ENCODE measurements around the gene BSCL2.
A peak's percentile ranks its signal among the peaks of the same experiment; 100 is the strongest.
"Not testable (repeated sequence)": the region's sequence is repeated elsewhere in the genome, so short reads cannot be mapped to it uniquely, and the experiment has no call there.

BSCL2 gene

GRCh38 chr11:62752177-62752785, 45.1 kb upstream of the BSCL2 start:
- no peak for DNase-seq
- Histone ChIP-seq H3K27ac (no peak overlapping the region), H3K36me3 (peaks cover 0 to 28% (median 0%) of the 10 kb centered on the region in 3 donors), H3K4me3 (no peak overlapping the region), H3K4me1 (peaks cover 0 to 25% (median 18%) of the 10 kb centered on the region in 4 donors), H3K27me3 (no peaks in the 10 kb centered on the region), H3K9me3 (no peaks in the 10 kb centered on the region)
- intact Hi-C loops (cut with DNase I; ENCODE audit: low total_unique reads) = no loop called here
- TF ChIP-seq, protein P1, sequence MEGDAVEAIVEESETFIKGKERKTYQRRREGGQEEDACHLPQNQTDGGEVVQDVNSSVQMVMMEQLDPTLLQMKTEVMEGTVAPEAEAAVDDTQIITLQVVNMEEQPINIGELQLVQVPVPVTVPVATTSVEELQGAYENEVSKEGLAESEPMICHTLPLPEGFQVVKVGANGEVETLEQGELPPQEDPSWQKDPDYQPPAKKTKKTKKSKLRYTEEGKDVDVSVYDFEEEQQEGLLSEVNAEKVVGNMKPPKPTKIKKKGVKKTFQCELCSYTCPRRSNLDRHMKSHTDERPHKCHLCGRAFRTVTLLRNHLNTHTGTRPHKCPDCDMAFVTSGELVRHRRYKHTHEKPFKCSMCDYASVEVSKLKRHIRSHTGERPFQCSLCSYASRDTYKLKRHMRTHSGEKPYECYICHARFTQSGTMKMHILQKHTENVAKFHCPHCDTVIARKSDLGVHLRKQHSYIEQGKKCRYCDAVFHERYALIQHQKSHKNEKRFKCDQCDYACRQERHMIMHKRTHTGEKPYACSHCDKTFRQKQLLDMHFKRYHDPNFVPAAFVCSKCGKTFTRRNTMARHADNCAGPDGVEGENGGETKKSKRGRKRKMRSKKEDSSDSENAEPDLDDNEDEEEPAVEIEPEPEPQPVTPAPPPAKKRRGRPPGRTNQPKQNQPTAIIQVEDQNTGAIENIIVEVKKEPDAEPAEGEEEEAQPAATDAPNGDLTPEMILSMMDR (IDR thresholded peaks at IDR 0.05) = no peak

- H3K27me3 ChIP-seq; intact Hi-C loops (cut with DNase I; ENCODE audit: low total_unique reads); H3K4me3 ChIP-seq; DNase-seq; H3K27ac ChIP-seq; H3K9me3 ChIP-seq: not testable (repeated sequence)
- Histone ChIP-seq H3K4me1 (peaks cover 0 to 25% (median 18%) of the 10 kb centered on the region in 4 donors), H3K36me3 (peaks cover 0 to 28% (median 0%) of the 10 kb centered on the region in 3 donors)
Measured at GRCh38 chr11:62749931-62750330, 42.7 kb upstream of the BSCL2 start.

- DNase-seq = no peak
- H3K4me3 ChIP-seq = no peak overlapping the region
- intact Hi-C loops (cut with DNase I; ENCODE audit: low total_unique reads) = no loop called here
- H3K9me3 ChIP-seq = no peaks in the 10 kb centered on the region
- H3K36me3 ChIP-seq = peaks cover 0 to 20% (median 0%) of the 10 kb centered on the region in 3 donors
- no peaks in the 10 kb centered on the region for H3K27me3 ChIP-seq
- H3K4me1 ChIP-seq = peaks cover 0 to 13% (median 7%) of the 10 kb centered on the region in 4 donors
- no peak overlapping the region for H3K27ac ChIP-seq
- TF ChIP-seq, protein P1 (IDR thresholded peaks at IDR 0.05) = no peak
Measured at GRCh38 chr11:62747475-62748160, 40.4 kb upstream of the BSCL2 start.

- TF ChIP-seq, protein P1 (IDR thresholded peaks at IDR 0.05) = no peak
- H3K4me3 ChIP-seq = no peak overlapping the region
- intact Hi-C loops (cut with DNase I; ENCODE audit: low total_unique reads) = no loop called here
- H3K36me3 ChIP-seq = peaks cover 47 to 92% (median 63%) of the 10 kb centered on the region in 3 donors
- peaks cover 0 to 2% (median 0%) of the 10 kb centered on the region in 4 donors for H3K4me1 ChIP-seq
- H3K27ac ChIP-seq = no peak overlapping the region
- H3K9me3 ChIP-seq = no peaks in the 10 kb centered on the region
- no peaks in the 10 kb centered on the region for H3K27me3 ChIP-seq
- no peak for DNase-seq
Measured at GRCh38 chr11:62737196-62737595, 30.0 kb upstream of the BSCL2 start.

GRCh38 chr11:62732830-62733229, 25.6 kb upstream of the BSCL2 start:
- no peaks in the 10 kb centered on the region for H3K27me3 ChIP-seq
- H3K4me1 ChIP-seq = peaks cover 0 to 29% (median 23%) of the 10 kb centered on the region in 4 donors
- TF ChIP-seq, protein P1 (IDR thresholded peaks at IDR 0.05) = no peak
- DNase-seq = no peak
- peaks cover 29 to 68% (median 38%) of the 10 kb centered on the region in 3 donors for H3K36me3 ChIP-seq
- no peak overlapping the region for H3K27ac ChIP-seq
- H3K4me3 ChIP-seq = no peak overlapping the region
- H3K9me3 ChIP-seq = no peaks in the 10 kb centered on the region
- intact Hi-C loops (cut with DNase I; ENCODE audit: low total_unique reads) = no loop called here

DNA sequence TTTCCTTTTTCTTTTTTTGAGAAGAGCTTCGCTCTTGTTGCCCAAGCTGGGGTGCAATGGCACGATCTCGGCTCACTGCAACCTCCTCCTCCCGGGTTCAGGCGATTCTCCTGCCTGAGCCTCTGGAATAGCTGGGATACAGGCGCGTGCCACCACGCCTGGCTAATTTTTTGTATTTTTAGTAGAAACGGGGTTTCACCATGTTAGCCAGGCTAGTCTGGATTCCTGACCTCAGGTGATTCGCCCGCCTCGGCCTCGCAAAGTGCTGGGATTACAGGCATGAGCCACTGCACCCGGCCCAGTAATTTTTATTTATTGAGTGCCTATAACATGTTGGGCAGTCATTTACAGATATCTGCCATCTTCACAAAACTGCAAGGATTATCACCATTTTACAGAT, 22.9 kb upstream of the BSCL2 start:
- H3K27me3 ChIP-seq; H3K9me3 ChIP-seq; DNase-seq; intact Hi-C loops (cut with DNase I; ENCODE audit: low total_unique reads): not testable (repeated sequence)
- Histone ChIP-seq H3K4me3 (peak overlapping the region; percentile 85 to 89), H3K27ac (peak overlapping the region in 1 of 2 donors; percentile 90), H3K36me3 (peaks cover 9 to 40% (median 19%) of the 10 kb centered on the region in 3 donors), H3K4me1 (peaks cover 0 to 41% (median 31%) of the 10 kb centered on the region in 4 donors)

Data from tibial artery (tissue), 4 donors.